K562 (cell line): ENCODE measurements around the gene CCDC74B. TPM values are rescaled to one million over a fixed set of nuclear protein-coding genes. Genes with fewer than 3 reads are reported as not detected.

Experiments
- REST ChIP-seq, 2 experiments: fragments of 450-650 bp; formaldehyde crosslinking in 1 of 2; IDR thresholded peaks; 2 replicates each; pipeline versions ENCODE4 v1.4.0 to v1.6.1; 2014 to 2020; ENCODE audit warnings: mild to moderate bottlenecking in 2 of 2, borderline replicate concordance in 1 of 2, low read depth in 1 of 2
- ZBTB8A ChIP-seq: fragments of 450-650 bp; IDR thresholded peaks from 2 replicates; pipeline ENCODE4 v1.6.1; 2018; ENCODE audit warnings: mild to moderate bottlenecking, moderate library complexity; ENCODE audit not compliant: partially characterized antibody
- polyA plus RNA-seq, 8 experiments: library from polyadenylated mRNA; depleted of rRNA in 4 of 8; stranded (reverse) in 5 of 8; unstranded in 3 of 8; fragments of >200 nt; fragmentation: Nextera tagmentation in 2 of 8; fragmentation: Illumina TruSeq in 1 of 8; extraction: Ambion mirVana in 2 of 8; extraction: Trizol in 1 of 8; gene quantifications; 2 replicates each; pipeline versions ENCODE4 v1.2.1 to v1.2.3, GENCODE V29; 2011 to 2014; ENCODE audit warnings: inconsistent platforms in 1 of 8, missing spikeins in 1 of 8
- total RNA-seq, 7 experiments: library from RNA; depleted of rRNA in 6 of 7; stranded (reverse); fragments of >200 nt in 6 of 7; fragmentation: Illumina TruSeq in 2 of 7; extraction: Trizol in 2 of 7; gene quantifications; 2 replicates each; pipeline versions ENCODE4 v1.2.1 to v1.2.3, GENCODE V29; 2011 to 2021; ENCODE audit warnings: low replicate concordance in 1 of 7

The CCDC74B gene
- total and polyA plus RNA-seq, 9 of the 15 experiments (the other 6 are each of a cell fraction or from before 2014, with no cell fraction given) = 0.04 to 1.5 (median 0.52) TPM; not detected in 1

GRCh38 chr2:130181325-130181879 is 36.5 kb upstream of the CCDC74B start, which contains the start of gene SMPD4 (continued):
- TF ChIP-seq REST (IDR thresholded peaks at IDR 0.05; ENCODE audit: borderline replicate concordance) = no peak
- TF ChIP-seq REST (CRISPR knock-in tag; IDR thresholded peaks at IDR 0.05; ENCODE audit: low read depth) = 0 out of 2 replicates have a peak, but pooled peaks have one; percentile 50
- no peak for TF ChIP-seq ZBTB8A
